HFFc6 (cell line): ENCODE measurements around the gene GBP4. TPM values are rescaled to one million over a fixed set of nuclear protein-coding genes. Genes with fewer than 3 reads are reported as not detected.
A peak's percentile ranks its signal among the peaks of the same experiment; 100 is the strongest.
"Not testable (repeated sequence)": the region's sequence is repeated elsewhere in the genome, so short reads cannot be mapped to it uniquely, and the experiment has no call there.

Experiments used
- DNase-seq: peaks from one replicate; pipeline ENCODE4 v3.0.0-alpha.2; 2018
- H3K27ac Mint-ChIP-seq: 2 replicates; pipeline ENCODE4 v1.8.0; 2020; ENCODE audit warnings: mild to moderate bottlenecking, mixed read lengths
- H3K27me3 Mint-ChIP-seq: 2 replicates; pipeline ENCODE4 v1.8.0; 2021; ENCODE audit warnings: mild to moderate bottlenecking, moderate library complexity, mixed read lengths; ENCODE audit not compliant: insufficient read depth
- H3K36me3 Mint-ChIP-seq: 2 replicates; pipeline ENCODE4 v1.8.0; 2021; ENCODE audit warnings: low read depth, mixed read lengths
- H3K4me1 Mint-ChIP-seq: 2 replicates; pipeline ENCODE4 v1.8.0; 2020; ENCODE audit warnings: low read depth, mixed read lengths
- H3K4me3 Mint-ChIP-seq: 2 replicates; pipeline ENCODE4 v1.8.0; 2020; ENCODE audit warnings: mild to moderate bottlenecking, moderate library complexity, mixed read lengths
- H3K9me3 Mint-ChIP-seq: 2 replicates; pipeline ENCODE4 v1.8.0; 2020; ENCODE audit warnings: mild to moderate bottlenecking, mixed read lengths
- CTCF ChIP-seq: fragments of 200-600 bp; sonication (generic); IDR thresholded peaks from 2 replicates; pipeline ENCODE4 v1.5.0; 2021; ENCODE audit warnings: antibody characterized with exemption, mild to moderate bottlenecking
- long read RNA-seq: library from polyadenylated mRNA; unstranded; transcript quantifications from one replicate; pipeline ENCODE4 v2.0.0, GENCODE V29; 2019
- total RNA-seq, 6 experiments: library from RNA; stranded (reverse); fragmentation: NEBNext Ultra II Directional; extraction: Animal tissue kit (Norgen Biotek cat#: 25700); gene quantifications; 2 replicates in 1 of 6; 3 replicates in 5 of 6; pipeline ENCODE4 v1.2.3, GENCODE V29; 2021

GBP4 gene
- total RNA-seq, result under 1 TPM; 0.10 to 0.31 (median 0.22) TPM
- long read RNA-seq, result 0 reads

GRCh38 chr1:89198491-89199072 lies at the start of gene GBP4:
Gene GBP4, minus strand, starts transcription at chr1:89198942. Its CDS starts 108 bp downstream, at chr1:89198834.
- Mint-ChIP-seq H3K36me3 (no peaks in the 10 kb centered on the region), H3K9me3 (no peaks in the 10 kb centered on the region), H3K27ac (no peak within 1 kb of the TSS), H3K27me3 (peaks cover 4% of the 10 kb centered on the region; the same call in 1 of the 2 replicates), H3K4me1 (peaks cover 7% of the 10 kb centered on the region), H3K4me3 (peak within 1 kb of the TSS; percentile 76)
- no peak for DNase-seq
- no peak for TF ChIP-seq CTCF

- H3K4me1 Mint-ChIP-seq, result no peaks in the 10 kb centered on the region
- no peak overlapping the region for H3K27ac Mint-ChIP-seq
- H3K27me3 Mint-ChIP-seq, result no peaks in the 10 kb centered on the region
These were observed 44.3 kb upstream of the GBP4 start for GRCh38 chr1:89243046-89243445.

GRCh38 chr1:89221341-89221740 lies 22.6 kb upstream of the GBP4 start:
- H3K9me3 Mint-ChIP-seq, result peaks cover 16% of the 10 kb centered on the region

More at GRCh38 chr1:89243046-89243445, 44.3 kb upstream of the GBP4 start:
- no peak for DNase-seq
- Mint-ChIP-seq H3K36me3 (no peaks in the 10 kb centered on the region), H3K9me3 (peaks cover 24% of the 10 kb centered on the region), H3K4me3 (no peak overlapping the region)
- no peak for TF ChIP-seq CTCF

GRCh38 chr1:89219851-89220250 lies 21.1 kb upstream of the GBP4 start:
- H3K27ac Mint-ChIP-seq, H3K36me3 Mint-ChIP-seq, DNase-seq, H3K4me3 Mint-ChIP-seq, H3K4me1 Mint-ChIP-seq, H3K27me3 Mint-ChIP-seq: not testable (repeated sequence)
- H3K9me3 Mint-ChIP-seq, result peaks cover 20% of the 10 kb centered on the region

More at GRCh38 chr1:89221341-89221740, 22.6 kb upstream of the GBP4 start:
- Mint-ChIP-seq H3K27ac (no peak overlapping the region), H3K4me1 (no peaks in the 10 kb centered on the region), H3K27me3 (no peaks in the 10 kb centered on the region), H3K4me3 (no peak overlapping the region), H3K36me3 (0 out of 2 replicates have a peak, but pooled peaks cover 3% of the 10 kb centered on the region)
- DNase-seq, result no peak
- TF ChIP-seq CTCF, result no peak

GRCh38 chr1:89218941-89219340 lies 20.2 kb upstream of the GBP4 start:
- not testable (repeated sequence) for H3K27me3 Mint-ChIP-seq, H3K4me3 Mint-ChIP-seq, DNase-seq, H3K4me1 Mint-ChIP-seq, H3K36me3 Mint-ChIP-seq, H3K27ac Mint-ChIP-seq
- peaks cover 20% of the 10 kb centered on the region for H3K9me3 Mint-ChIP-seq

- no peak overlapping the region for H3K4me3 Mint-ChIP-seq
- H3K4me1 Mint-ChIP-seq, result no peaks in the 10 kb centered on the region
- DNase-seq, result no peak
- no peaks in the 10 kb centered on the region for H3K36me3 Mint-ChIP-seq
- H3K27ac Mint-ChIP-seq, result no peak overlapping the region
- no peak for TF ChIP-seq CTCF
- H3K9me3 Mint-ChIP-seq, result peaks cover 33% of the 10 kb centered on the region
- no peaks in the 10 kb centered on the region for H3K27me3 Mint-ChIP-seq
These were observed 14.6 kb upstream of the GBP4 start for GRCh38 chr1:89213347-89213746.
